Upper lobe of left lung (tissue), 4 donors: Measurements from ENCODE around the gene SELENOP.

Experiments
- EP300 ChIP-seq, 4 donors: sonication (generic); formaldehyde crosslinking; IDR thresholded peaks; one replicate each; pipeline ENCODE4 v1.5.1; 2017; ENCODE audit warnings: antibody characterized with exemption in 4 of 4, control low read depth in 2 of 4
- POLR2A ChIP-seq, 4 donors: fragments of 450-650 bp; IDR thresholded peaks; one replicate each; pipeline ENCODE4 v1.5.1; 2016 to 2017; ENCODE audit warnings: antibody characterized with exemption in 4 of 4, mild to moderate bottlenecking in 2 of 4
- POLR2AphosphoS5 ChIP-seq, 2 donors: sonication (generic); formaldehyde crosslinking; IDR thresholded peaks; one replicate each; pipeline ENCODE4 v1.5.1; 2017; ENCODE audit warnings: antibody characterized with exemption in 2 of 2
- TF ChIP-seq, protein P1 (sequence below), 6 experiments: fragments of 450-650 bp in 4 of 6; fragments of 200-600 bp in 2 of 6; sonication (generic) in 2 of 6; IDR thresholded peaks; one replicate each; pipeline ENCODE4 v1.5.1; 2016 to 2019; ENCODE audit warnings: antibody characterized with exemption in 6 of 6

DNA sequence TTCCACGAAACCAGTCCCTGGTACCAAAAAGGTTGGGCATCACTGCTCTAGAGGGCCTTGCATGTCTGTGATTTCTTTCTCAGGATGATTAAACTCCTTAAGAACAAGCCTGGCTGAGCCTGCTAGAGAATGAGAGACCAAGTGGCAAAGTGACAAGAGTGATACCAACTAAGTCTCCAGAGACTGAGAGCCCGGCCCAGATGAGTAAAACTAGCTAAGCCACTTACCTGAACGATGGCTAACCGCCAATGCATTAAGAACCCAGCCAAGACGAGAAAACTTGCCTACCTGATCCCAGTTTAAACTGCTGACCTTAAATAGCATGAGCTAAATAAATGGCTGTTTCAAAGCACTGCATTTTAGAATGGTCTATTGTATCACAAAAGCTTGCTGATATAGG lies 60.6 kb downstream of the SELENOP start:
- TF ChIP-seq, protein P1, sequence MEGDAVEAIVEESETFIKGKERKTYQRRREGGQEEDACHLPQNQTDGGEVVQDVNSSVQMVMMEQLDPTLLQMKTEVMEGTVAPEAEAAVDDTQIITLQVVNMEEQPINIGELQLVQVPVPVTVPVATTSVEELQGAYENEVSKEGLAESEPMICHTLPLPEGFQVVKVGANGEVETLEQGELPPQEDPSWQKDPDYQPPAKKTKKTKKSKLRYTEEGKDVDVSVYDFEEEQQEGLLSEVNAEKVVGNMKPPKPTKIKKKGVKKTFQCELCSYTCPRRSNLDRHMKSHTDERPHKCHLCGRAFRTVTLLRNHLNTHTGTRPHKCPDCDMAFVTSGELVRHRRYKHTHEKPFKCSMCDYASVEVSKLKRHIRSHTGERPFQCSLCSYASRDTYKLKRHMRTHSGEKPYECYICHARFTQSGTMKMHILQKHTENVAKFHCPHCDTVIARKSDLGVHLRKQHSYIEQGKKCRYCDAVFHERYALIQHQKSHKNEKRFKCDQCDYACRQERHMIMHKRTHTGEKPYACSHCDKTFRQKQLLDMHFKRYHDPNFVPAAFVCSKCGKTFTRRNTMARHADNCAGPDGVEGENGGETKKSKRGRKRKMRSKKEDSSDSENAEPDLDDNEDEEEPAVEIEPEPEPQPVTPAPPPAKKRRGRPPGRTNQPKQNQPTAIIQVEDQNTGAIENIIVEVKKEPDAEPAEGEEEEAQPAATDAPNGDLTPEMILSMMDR (IDR thresholded peaks at IDR 0.05), result no peak
- TF ChIP-seq POLR2A (IDR thresholded peaks at IDR 0.05), result no peak
- TF ChIP-seq POLR2AphosphoS5 (IDR thresholded peaks at IDR 0.05), result no peak
- TF ChIP-seq EP300 (IDR thresholded peaks at IDR 0.05), result no peak
